ENCODE measurements around the gene ZNF397. TPM values are rescaled to one million over a fixed set of nuclear protein-coding genes. Genes with fewer than 3 reads are reported as not detected.
"Not testable (repeated sequence)": the region's sequence is repeated elsewhere in the genome, so short reads cannot be mapped to it uniquely, and the experiment has no call there.

ZNF397 gene
- 4.0 and 5.3 TPM in 2 replicates for total RNA-seq (2014; rRNA removed; shearing (Covaris generic))

GRCh38 chr18:35240664-35241447, at the start of gene ZNF397:
Gene ZNF397 (plus strand): TSS chr18:35241034. CDS start chr18:35242471, 1,437 bp downstream.
- DNase-seq (ENCODE audit: low read depth) = peak; percentile 97

GRCh38 chr18:35191698-35192025, 49.2 kb upstream of the ZNF397 start:
- no peak for DNase-seq (ENCODE audit: low read depth)

GRCh38 chr18:35192415-35192814, 48.4 kb upstream of the ZNF397 start:
- no peak for DNase-seq (ENCODE audit: low read depth)

- DNase-seq (ENCODE audit: low read depth) = no peak
Measured at GRCh38 chr18:35193316-35193715, 47.5 kb upstream of the ZNF397 start.

- no peak for DNase-seq (ENCODE audit: low read depth)
Measured at GRCh38 chr18:35197296-35197695, 43.5 kb upstream of the ZNF397 start.

- no peak for DNase-seq (ENCODE audit: low read depth)
Measured at GRCh38 chr18:35201256-35201931, 39.4 kb upstream of the ZNF397 start.

GRCh38 chr18:35203067-35203466, 37.8 kb upstream of the ZNF397 start:
- peak; percentile 13 for DNase-seq (ENCODE audit: low read depth)

GRCh38 chr18:35205199-35205712, 35.6 kb upstream of the ZNF397 start:
- DNase-seq (ENCODE audit: low read depth) = no peak

GRCh38 chr18:35205746-35206458, 34.9 kb upstream of the ZNF397 start:
- DNase-seq (ENCODE audit: low read depth) = not testable (repeated sequence)

GRCh38 chr18:35215026-35215425, 25.8 kb upstream of the ZNF397 start:
- no peak for DNase-seq (ENCODE audit: low read depth)

- DNase-seq (ENCODE audit: low read depth) = not testable (repeated sequence)
Measured at GRCh38 chr18:35216611-35217010, 24.2 kb upstream of the ZNF397 start.

GRCh38 chr18:35219331-35219730, 21.5 kb upstream of the ZNF397 start:
- DNase-seq (ENCODE audit: low read depth) = peak; percentile 15

GRCh38 chr18:35220424-35220823, 20.4 kb upstream of the ZNF397 start:
- no peak for DNase-seq (ENCODE audit: low read depth)

- no peak for DNase-seq (ENCODE audit: low read depth)
Measured at GRCh38 chr18:35223797-35224196, 17.0 kb upstream of the ZNF397 start.

GRCh38 chr18:35227254-35227653, 13.6 kb upstream of the ZNF397 start:
- DNase-seq (ENCODE audit: low read depth) = peak; percentile 45

- DNase-seq (ENCODE audit: low read depth) = peak; percentile 65
Measured at GRCh38 chr18:35231052-35231451, 9.8 kb upstream of the ZNF397 start.

GRCh38 chr18:35236571-35237363, 4.1 kb upstream of the ZNF397 start:
- DNase-seq (ENCODE audit: low read depth) = no peak

GRCh38 chr18:35239314-35239713, 1.5 kb upstream of the ZNF397 start:
- no peak for DNase-seq (ENCODE audit: low read depth)

- DNase-seq (ENCODE audit: low read depth) = no peak
Measured at GRCh38 chr18:35241448-35241804, 592 bp downstream of the ZNF397 start.

GRCh38 chr18:35242426-35242825, 1.6 kb downstream of the ZNF397 start:
- no peak for DNase-seq (ENCODE audit: low read depth)

GRCh38 chr18:35244671-35245070, 3.8 kb downstream of the ZNF397 start:
- DNase-seq (ENCODE audit: low read depth) = no peak
